ENCODE results near the gene SPEN.
A peak's percentile ranks its signal among the peaks of the same experiment; 100 is the strongest.
"Not testable (repeated sequence)": the region's sequence is repeated elsewhere in the genome, so short reads cannot be mapped to it uniquely, and the experiment has no call there.

Gene SPEN

GRCh38 chr1:15835741-15836510, 11.6 kb upstream of the SPEN start:
- TF ChIP-seq, protein P1, sequence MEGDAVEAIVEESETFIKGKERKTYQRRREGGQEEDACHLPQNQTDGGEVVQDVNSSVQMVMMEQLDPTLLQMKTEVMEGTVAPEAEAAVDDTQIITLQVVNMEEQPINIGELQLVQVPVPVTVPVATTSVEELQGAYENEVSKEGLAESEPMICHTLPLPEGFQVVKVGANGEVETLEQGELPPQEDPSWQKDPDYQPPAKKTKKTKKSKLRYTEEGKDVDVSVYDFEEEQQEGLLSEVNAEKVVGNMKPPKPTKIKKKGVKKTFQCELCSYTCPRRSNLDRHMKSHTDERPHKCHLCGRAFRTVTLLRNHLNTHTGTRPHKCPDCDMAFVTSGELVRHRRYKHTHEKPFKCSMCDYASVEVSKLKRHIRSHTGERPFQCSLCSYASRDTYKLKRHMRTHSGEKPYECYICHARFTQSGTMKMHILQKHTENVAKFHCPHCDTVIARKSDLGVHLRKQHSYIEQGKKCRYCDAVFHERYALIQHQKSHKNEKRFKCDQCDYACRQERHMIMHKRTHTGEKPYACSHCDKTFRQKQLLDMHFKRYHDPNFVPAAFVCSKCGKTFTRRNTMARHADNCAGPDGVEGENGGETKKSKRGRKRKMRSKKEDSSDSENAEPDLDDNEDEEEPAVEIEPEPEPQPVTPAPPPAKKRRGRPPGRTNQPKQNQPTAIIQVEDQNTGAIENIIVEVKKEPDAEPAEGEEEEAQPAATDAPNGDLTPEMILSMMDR (IDR thresholded peaks at IDR 0.05; ENCODE audit: extremely low read depth, missing control alignments) = no peak
- peak; percentile 93 for DNase-seq (ENCODE audit: low spot score)

GRCh38 chr1:15836511-15836771, 11.1 kb upstream of the SPEN start:
- not testable (repeated sequence) for DNase-seq (ENCODE audit: low spot score)

DNA sequence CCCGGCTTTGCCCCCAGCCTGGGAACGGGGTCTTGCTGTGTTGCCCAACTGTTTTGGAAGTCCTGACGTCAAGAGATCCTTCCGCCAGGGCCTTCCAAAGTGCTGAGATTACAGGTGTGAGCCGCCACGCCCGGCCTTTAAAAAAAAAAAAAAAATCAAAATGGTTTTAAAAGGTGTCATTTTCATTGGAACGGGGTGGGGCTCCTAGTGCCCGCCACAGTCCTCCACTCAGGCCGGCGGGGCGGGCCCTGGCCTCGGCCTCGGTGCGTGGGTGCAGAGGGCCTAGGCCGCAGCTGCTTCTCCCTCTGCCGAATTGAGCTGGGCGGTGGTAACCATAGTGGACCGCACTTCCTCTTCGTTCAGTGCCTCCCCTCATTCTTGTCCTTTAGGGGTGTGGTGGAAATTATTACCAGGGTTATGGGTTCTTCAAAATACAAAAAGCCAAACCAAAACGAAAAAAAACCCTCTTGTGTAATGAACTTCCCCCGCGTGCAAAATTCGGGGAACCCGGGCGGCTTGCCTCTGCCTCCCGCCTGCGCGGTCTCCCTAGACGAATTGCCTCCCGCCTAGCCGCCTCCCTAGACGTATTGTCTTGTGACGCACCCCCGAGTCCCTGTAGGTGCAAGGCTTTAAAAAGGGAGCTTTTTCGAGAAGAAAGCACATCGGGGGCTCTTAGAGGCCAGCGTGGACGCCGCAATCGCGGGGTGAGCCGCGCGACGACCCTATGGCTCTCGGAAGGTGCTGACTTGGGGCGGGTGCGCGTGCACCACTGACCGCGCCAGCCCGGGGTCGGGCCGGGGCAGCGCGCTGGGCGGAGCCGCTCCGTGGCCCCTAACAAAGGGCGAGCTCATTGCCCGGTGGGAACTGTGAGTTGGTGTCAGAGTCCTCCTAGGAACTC, 10.5 kb upstream of the SPEN start:
- DNase-seq (ENCODE audit: low spot score) = peak; percentile 82
- TF ChIP-seq, protein P1 (IDR thresholded peaks at IDR 0.05; ENCODE audit: extremely low read depth, missing control alignments) = no peak

DNA sequence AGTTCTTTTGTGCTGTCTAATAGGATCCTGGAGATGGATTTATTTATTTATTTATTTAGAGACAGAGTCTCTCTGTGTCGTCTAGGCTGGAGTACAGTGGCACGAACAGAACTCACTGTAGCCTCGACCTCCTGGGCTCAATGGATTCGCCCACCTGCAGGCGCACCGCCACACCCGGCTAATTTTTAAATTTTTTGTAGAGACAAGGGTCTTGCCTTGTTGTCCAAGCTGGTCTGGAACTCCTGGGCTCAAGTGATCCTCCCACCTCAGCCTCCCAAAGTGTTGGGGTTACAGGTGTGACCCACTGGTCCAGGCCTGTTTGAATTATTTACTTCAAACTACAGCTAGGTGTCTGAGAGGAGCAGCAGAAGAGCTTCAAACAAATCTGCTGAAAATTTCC, 9.6 kb upstream of the SPEN start:
- no peak for DNase-seq (ENCODE audit: low spot score)
- TF ChIP-seq, protein P1 (IDR thresholded peaks at IDR 0.05; ENCODE audit: extremely low read depth, missing control alignments) = no peak

- DNase-seq (ENCODE audit: low spot score) = no peak
- TF ChIP-seq, protein P1 (IDR thresholded peaks at IDR 0.05; ENCODE audit: extremely low read depth, missing control alignments) = no peak
These were observed 8.8 kb upstream of the SPEN start for GRCh38 chr1:15838721-15839120.

- TF ChIP-seq, protein P1 (IDR thresholded peaks at IDR 0.05; ENCODE audit: extremely low read depth, missing control alignments) = no peak
- no peak for DNase-seq (ENCODE audit: low spot score)
These were observed 3.5 kb upstream of the SPEN start for GRCh38 chr1:15843826-15844572.

- DNase-seq (ENCODE audit: low spot score) = not testable (repeated sequence)
These were observed 1.5 kb upstream of the SPEN start for GRCh38 chr1:15846056-15846455.

DNA sequence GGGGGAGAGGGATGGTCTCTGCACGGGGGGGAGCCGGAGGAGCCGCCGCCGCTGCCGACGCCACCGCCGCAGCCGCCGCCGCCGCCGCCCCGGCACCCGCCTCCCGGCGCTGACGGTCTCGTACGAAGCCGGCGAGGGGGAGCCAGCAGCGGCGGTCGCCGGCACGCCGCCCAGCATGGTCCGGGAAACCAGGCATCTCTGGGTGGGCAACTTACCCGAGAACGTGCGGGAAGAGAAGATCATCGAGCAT, 311 bp downstream of the SPEN start:
- DNase-seq (ENCODE audit: low spot score) = no peak
- TF ChIP-seq, protein P1 (IDR thresholded peaks at IDR 0.05; ENCODE audit: extremely low read depth, missing control alignments) = no peak

Measured in GM20000 (cell line).